Measurements from ENCODE around the gene IQCE. TPM values are rescaled to one million over a fixed set of nuclear protein-coding genes. Genes with fewer than 3 reads are reported as not detected.
"Not testable (repeated sequence)": the region's sequence is repeated elsewhere in the genome, so short reads cannot be mapped to it uniquely, and the experiment has no call there.

Gene IQCE
- total and polyA plus RNA-seq, 2 donors (not counting 1 experiment from before 2014, with no cell fraction given), result 5.3 to 8.3 TPM

- Histone ChIP-seq H3K4me1 (ENCODE audit: control insufficient read depth, extremely low read depth, insufficient read depth, low read length) (peaks cover 4% of the 10 kb centered on the region), H3K9ac (ENCODE audit: insufficient read depth, low read length) (peak overlapping the region; percentile 79), H3K4me3 (replicated peaks in 1 of 4; ENCODE audit: control extremely low read depth in 1 of 4, insufficient read depth in 1 of 4, low read depth in 3 of 4, low read length in 4 of 4) (peak overlapping the region; percentile 72 to 84 (median 82)), H3K27ac (ENCODE audit: insufficient read depth, low read length) (peak overlapping the region; percentile 77), H3K4me2 (ENCODE audit: extremely low read depth, insufficient read depth, low read length) (peak overlapping the region; percentile 80), H3K9me3 (ENCODE audit: control insufficient read depth, insufficient read depth, low read depth, low read length) (no peaks in the 10 kb centered on the region), H3K36me3 (ENCODE audit: control insufficient read depth, insufficient read depth, low read length) (no peaks in the 10 kb centered on the region), H2AFZ (ENCODE audit: low read length) (peak overlapping the region; percentile 73), H3K27me3 (ENCODE audit: control insufficient read depth, insufficient read depth, low read length) (no peaks in the 10 kb centered on the region), H4K20me1 (ENCODE audit: control insufficient read depth, extremely low read depth, insufficient read depth, low read length) (no peaks in the 10 kb centered on the region), H3K79me2 (ENCODE audit: control insufficient read depth, insufficient read depth, low read length) (peaks cover 9% of the 10 kb centered on the region)
- no peak for DNase-seq (ENCODE audit: low read depth in 2 of 2)
- TF ChIP-seq CTCF (conservative IDR thresholded peaks at IDR 0.05 in 1 of 2, IDR thresholded peaks at IDR 0.05 in 1 of 2; ENCODE audit: low read depth in 1 of 2, low read length in 2 of 2), result no peak
- TF ChIP-seq EZH2 (IDR thresholded peaks at IDR 0.05; ENCODE audit: low read length, missing control alignments), result no peak
Measured at GRCh38 chr7:2559283-2559950, 638 bp downstream of the IQCE start.

GRCh38 chr7:2563955-2564354 is 5.2 kb downstream of the IQCE start:
- not testable (repeated sequence) for H3K4me2 ChIP-seq (ENCODE audit: extremely low read depth, insufficient read depth, low read length); H3K9ac ChIP-seq (ENCODE audit: insufficient read depth, low read length); H3K4me3 ChIP-seq (replicated peaks in 1 of 4; ENCODE audit: control extremely low read depth in 1 of 4, insufficient read depth in 1 of 4, low read depth in 3 of 4, low read length in 4 of 4); H2AFZ ChIP-seq (ENCODE audit: low read length); H3K36me3 ChIP-seq (ENCODE audit: control insufficient read depth, insufficient read depth, low read length); H3K27ac ChIP-seq (ENCODE audit: insufficient read depth, low read length); H3K27me3 ChIP-seq (ENCODE audit: control insufficient read depth, insufficient read depth, low read length); H3K79me2 ChIP-seq (ENCODE audit: control insufficient read depth, insufficient read depth, low read length); H4K20me1 ChIP-seq (ENCODE audit: control insufficient read depth, extremely low read depth, insufficient read depth, low read length); H3K4me1 ChIP-seq (ENCODE audit: control insufficient read depth, extremely low read depth, insufficient read depth, low read length); H3K9me3 ChIP-seq (ENCODE audit: control insufficient read depth, insufficient read depth, low read depth, low read length); DNase-seq (ENCODE audit: low read depth in 2 of 2)

GRCh38 chr7:2564970-2565540 is 6.3 kb downstream of the IQCE start:
- TF ChIP-seq CTCF (conservative IDR thresholded peaks at IDR 0.05 in 1 of 2, IDR thresholded peaks at IDR 0.05 in 1 of 2; ENCODE audit: low read depth in 1 of 2, low read length in 2 of 2) (no peak), EZH2 (IDR thresholded peaks at IDR 0.05; ENCODE audit: low read length, missing control alignments) (no peak)
- Histone ChIP-seq H3K4me1 (ENCODE audit: control insufficient read depth, extremely low read depth, insufficient read depth, low read length) (peaks cover 9% of the 10 kb centered on the region), H3K9me3 (ENCODE audit: control insufficient read depth, insufficient read depth, low read depth, low read length) (no peaks in the 10 kb centered on the region), H3K9ac (ENCODE audit: insufficient read depth, low read length) (no peak overlapping the region), H3K27ac (ENCODE audit: insufficient read depth, low read length) (no peak overlapping the region), H3K36me3 (ENCODE audit: control insufficient read depth, insufficient read depth, low read length) (no peaks in the 10 kb centered on the region), H3K79me2 (ENCODE audit: control insufficient read depth, insufficient read depth, low read length) (no peaks in the 10 kb centered on the region), H3K4me3 (replicated peaks in 1 of 4; ENCODE audit: control extremely low read depth in 1 of 4, insufficient read depth in 1 of 4, low read depth in 3 of 4, low read length in 4 of 4) (no peak overlapping the region), H2AFZ (ENCODE audit: low read length) (peak overlapping the region; percentile 44), H3K4me2 (ENCODE audit: extremely low read depth, insufficient read depth, low read length) (no peak overlapping the region), H4K20me1 (ENCODE audit: control insufficient read depth, extremely low read depth, insufficient read depth, low read length) (no peaks in the 10 kb centered on the region), H3K27me3 (ENCODE audit: control insufficient read depth, insufficient read depth, low read length) (no peaks in the 10 kb centered on the region)
- peak in 1 of 2 donors; percentile 52 for DNase-seq (ENCODE audit: low read depth in 2 of 2)
